Trophoblast cell (in vitro differentiated cells and primary cell): ENCODE data around the gene ABHD4.

Experiments
- DNase-seq, 2 donors: peaks; one replicate each; pipeline ENCODE4 v3.0.0-alpha.2; 2016
- H2AFZ ChIP-seq: 2 replicates; pipeline ENCODE4 v1.6.1; 2013; ENCODE audit warnings: low read length, moderate library complexity, mild to moderate bottlenecking; ENCODE audit not compliant: insufficient read depth, poor library complexity
- H2AK5ac ChIP-seq: 2 replicates; pipeline ENCODE4 v1.6.1; 2013; ENCODE audit warnings: mild to moderate bottlenecking, low read length
- H2BK120ac ChIP-seq: 2 replicates; pipeline ENCODE4 v1.6.1; 2013; ENCODE audit warnings: low read length, mild to moderate bottlenecking, moderate library complexity; ENCODE audit not compliant: insufficient read depth, poor library complexity
- H2BK12ac ChIP-seq: 2 replicates; pipeline ENCODE4 v1.6.1; 2013; ENCODE audit warnings: mild to moderate bottlenecking, low read length, moderate library complexity
- H2BK5ac ChIP-seq: 2 replicates; pipeline ENCODE4 v1.6.1; 2013; ENCODE audit warnings: low read length, low read depth, moderate library complexity, mild to moderate bottlenecking; ENCODE audit not compliant: poor library complexity
- H3K14ac ChIP-seq: 2 replicates; pipeline ENCODE4 v1.6.1; 2013; ENCODE audit warnings: mild to moderate bottlenecking, low read length
- H3K18ac ChIP-seq: 2 replicates; pipeline ENCODE4 v1.6.1; 2013; ENCODE audit warnings: mild to moderate bottlenecking, low read length
- H3K23ac ChIP-seq: 2 replicates; pipeline ENCODE4 v1.6.1; 2013; ENCODE audit warnings: low read length
- H3K27ac ChIP-seq: 2 replicates; pipeline ENCODE4 v1.5.1; 2013; ENCODE audit warnings: low read depth, mild to moderate bottlenecking, inconsistent platforms, low read length, moderate library complexity
- H3K27me3 ChIP-seq: 2 replicates; pipeline ENCODE4 v1.6.1; 2013; ENCODE audit warnings: inconsistent platforms, mild to moderate bottlenecking, low read length, moderate library complexity; ENCODE audit not compliant: insufficient read depth
- H3K36me3 ChIP-seq, 2 experiments: 1 replicate in 1 of 2; 2 replicates in 1 of 2; pipeline ENCODE4 v1.6.1; 2013; ENCODE audit warnings: low read length in 2 of 2, mild to moderate bottlenecking in 2 of 2, moderate library complexity in 1 of 2; ENCODE audit not compliant: insufficient read depth in 2 of 2, control insufficient read depth in 1 of 2
- H3K4ac ChIP-seq: 2 replicates; pipeline ENCODE4 v1.6.1; 2013; ENCODE audit warnings: low read depth, mild to moderate bottlenecking, low read length, moderate library complexity
- H3K4me1 ChIP-seq, 2 experiments: 1 replicate in 1 of 2; 2 replicates in 1 of 2; pipeline ENCODE4 v1.6.1; 2013; ENCODE audit warnings: low read length in 2 of 2, mild to moderate bottlenecking in 2 of 2, moderate library complexity in 1 of 2; ENCODE audit not compliant: insufficient read depth in 2 of 2, control insufficient read depth in 1 of 2
- H3K4me2 ChIP-seq: 2 replicates; pipeline ENCODE4 v1.6.1; 2013; ENCODE audit warnings: inconsistent platforms, mild to moderate bottlenecking, low read length, moderate library complexity
- H3K4me3 ChIP-seq: 2 replicates; pipeline ENCODE4 v1.5.1; 2013; ENCODE audit warnings: mild to moderate bottlenecking, low read depth, low read length, inconsistent platforms
- H3K79me1 ChIP-seq: one replicate; pipeline ENCODE4 v1.6.1; 2013; ENCODE audit warnings: low read length
- H3K79me2 ChIP-seq: 2 replicates; pipeline ENCODE4 v1.6.1; 2013; ENCODE audit warnings: low read length, mild to moderate bottlenecking; ENCODE audit not compliant: control insufficient read depth, insufficient read depth, poor library complexity
- H3K9ac ChIP-seq: 2 replicates; pipeline ENCODE4 v1.6.1; 2013; ENCODE audit warnings: mild to moderate bottlenecking, low read length
- H3K9me3 ChIP-seq: 2 replicates; pipeline ENCODE4 v1.6.1; 2013; ENCODE audit warnings: low read depth, mild to moderate bottlenecking, control low read depth, inconsistent platforms, low read length; ENCODE audit not compliant: insufficient read depth
- H4K12ac ChIP-seq: 2 replicates; pipeline ENCODE4 v1.6.1; 2013; ENCODE audit warnings: low read depth, mild to moderate bottlenecking, low read length, moderate library complexity
- H4K8ac ChIP-seq: 2 replicates; pipeline ENCODE4 v1.6.1; 2013; ENCODE audit warnings: low read depth, mild to moderate bottlenecking, low read length, moderate library complexity
- H4K91ac ChIP-seq: one replicate; pipeline ENCODE4 v1.6.1; 2013; ENCODE audit warnings: low read depth, mild to moderate bottlenecking, low read length, moderate library complexity
- WGBS: extraction: QIAGEN DNeasy Blood & Tissue Kit; methylation state at CpG from one replicate; pipeline ENCODE4 v1.1.7; 2013; ENCODE audit warnings: missing lambda C conversion rate; ENCODE audit not compliant: insufficient read length, insufficient coverage; ENCODE audit errors: extremely low coverage; 5-methylcytosine and 5-hydroxymethylcytosine counted together

Gene ABHD4

DNA sequence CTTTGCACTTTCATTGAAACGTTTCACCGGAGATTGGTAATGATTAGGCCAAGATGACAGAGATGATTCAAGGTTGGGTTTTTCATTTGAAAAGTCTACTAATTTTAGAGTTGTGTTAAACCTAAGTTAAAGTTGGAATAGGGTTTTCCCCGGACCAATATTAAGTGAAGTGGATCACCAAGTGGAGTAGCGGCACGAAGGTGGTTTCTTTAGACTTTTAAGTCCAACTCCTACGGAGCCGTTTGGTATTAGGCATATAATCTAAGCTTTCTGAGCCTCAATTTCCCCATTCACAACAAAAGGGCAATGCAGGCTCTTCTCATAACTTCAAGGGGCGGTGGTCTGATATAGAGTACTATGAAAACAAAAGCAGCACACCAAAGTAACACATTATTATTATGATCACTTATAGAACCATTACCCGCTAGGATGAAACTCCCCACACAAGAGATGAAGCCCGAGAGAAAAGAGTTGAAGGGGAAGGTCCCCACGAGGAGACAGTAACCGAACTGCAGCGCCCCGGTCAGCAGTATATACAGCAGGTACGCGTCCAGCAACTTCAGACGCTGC is 9.5 kb upstream of the ABHD4 start:
- peaks cover 5% of the 10 kb centered on the region for H3K79me2 ChIP-seq
- no peak overlapping the region for H2AK5ac ChIP-seq
- H3K9me3 ChIP-seq: no peaks in the 10 kb centered on the region
- H3K27me3 ChIP-seq: no peaks in the 10 kb centered on the region
- peak overlapping the region; percentile 89 for H4K8ac ChIP-seq
- peaks cover 5% of the 10 kb centered on the region for H3K79me1 ChIP-seq
- H2BK120ac ChIP-seq: peak overlapping the region; percentile 48
- no peak overlapping the region for H3K18ac ChIP-seq
- H3K9ac ChIP-seq: peak overlapping the region; percentile 100
- no peak overlapping the region for H3K23ac ChIP-seq
- H4K91ac ChIP-seq: peak overlapping the region; percentile 77
- H3K36me3 ChIP-seq: peaks cover 0 to 9% of the 10 kb centered on the region in 2 experiments
- peak overlapping the region; percentile 87 for H3K4ac ChIP-seq
- H2AFZ ChIP-seq: peak overlapping the region; percentile 48
- H3K14ac ChIP-seq: peak overlapping the region; percentile 95
- DNase-seq: peak in 1 of 2 donors; percentile 9
- no peaks in the 10 kb centered on the region for H3K4me1 ChIP-seq
- peak overlapping the region; percentile 96 for H3K4me2 ChIP-seq
- H2BK5ac ChIP-seq: no peak overlapping the region
- peak overlapping the region; percentile 82 for H4K12ac ChIP-seq
- no CpG with 5 or more reads among the region's 17 CpGs for WGBS
- H3K27ac ChIP-seq: peak overlapping the region; percentile 45
- H3K4me3 ChIP-seq: peak overlapping the region; percentile 99
- no peak overlapping the region for H2BK12ac ChIP-seq

DNA sequence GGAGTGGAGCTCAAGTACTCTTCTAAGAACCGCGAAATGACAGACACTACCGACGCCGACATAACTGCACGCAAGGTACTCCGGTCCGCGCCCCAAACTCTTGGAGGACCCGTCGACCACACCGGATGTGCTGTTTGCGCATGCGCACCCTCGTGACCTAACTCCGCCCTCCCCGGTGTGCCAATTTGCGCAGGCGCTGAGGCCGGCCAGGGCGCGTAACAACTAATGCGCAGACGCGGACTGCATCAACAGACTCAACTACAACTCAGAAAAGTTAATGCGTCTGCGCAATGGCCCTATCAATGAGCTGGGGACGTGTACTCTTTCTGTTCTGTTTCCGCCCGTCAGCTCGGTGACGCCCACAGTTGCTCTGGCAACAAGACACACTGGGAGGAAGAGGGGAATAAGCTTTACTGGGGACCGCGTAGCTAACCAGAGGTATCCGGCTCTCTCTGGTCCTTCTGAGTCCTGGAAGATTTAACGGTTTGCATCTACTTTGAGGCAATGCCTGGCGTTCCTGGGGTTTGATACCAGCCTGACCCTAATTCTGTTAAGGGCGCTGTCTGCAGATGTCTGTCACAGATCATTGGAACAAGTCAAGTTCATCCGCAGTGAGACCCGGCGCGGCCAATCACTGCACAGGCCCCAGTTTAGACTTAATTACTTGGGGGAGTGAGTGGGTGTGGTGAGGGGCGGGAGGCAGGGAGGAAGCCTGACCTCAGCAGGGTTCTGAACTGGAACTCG is 8.8 kb upstream of the ABHD4 start, which contains the start of gene DAD1:
TSS of gene DAD1 (minus strand) at position 129 of the 744 bp plus-strand sequence. CDS start at position 62, 67 bp downstream.
- Histone ChIP-seq H3K4ac (peak within 1 kb of the TSS; percentile 91), H4K8ac (peak within 1 kb of the TSS; percentile 89), H2AK5ac (no peak within 1 kb of the TSS), H2BK5ac (no peak within 1 kb of the TSS), H2AFZ (peak within 1 kb of the TSS; percentile 78), H3K79me1 (peaks cover 5% of the 10 kb centered on the region), H3K23ac (no peak within 1 kb of the TSS), H3K18ac (no peak within 1 kb of the TSS), H3K4me3 (peak within 1 kb of the TSS; percentile 99), H4K12ac (peak within 1 kb of the TSS; percentile 82), H2BK120ac (peak within 1 kb of the TSS; percentile 48), H3K4me2 (peak within 1 kb of the TSS; percentile 96), H3K36me3 (peaks cover 0 to 5% of the 10 kb centered on the region in 2 experiments), H3K4me1 (no peaks in the 10 kb centered on the region), H2BK12ac (no peak within 1 kb of the TSS), H4K91ac (peak within 1 kb of the TSS; percentile 77), H3K14ac (peak within 1 kb of the TSS; percentile 95), H3K27ac (peak within 1 kb of the TSS; percentile 45), H3K27me3 (no peaks in the 10 kb centered on the region), H3K9me3 (no peaks in the 10 kb centered on the region), H3K79me2 (peaks cover 5% of the 10 kb centered on the region), H3K9ac (peak within 1 kb of the TSS; percentile 100)
- no CpG with 5 or more reads among the region's 44 CpGs for WGBS
- DNase-seq: peak; percentile 99 to 100

DNA sequence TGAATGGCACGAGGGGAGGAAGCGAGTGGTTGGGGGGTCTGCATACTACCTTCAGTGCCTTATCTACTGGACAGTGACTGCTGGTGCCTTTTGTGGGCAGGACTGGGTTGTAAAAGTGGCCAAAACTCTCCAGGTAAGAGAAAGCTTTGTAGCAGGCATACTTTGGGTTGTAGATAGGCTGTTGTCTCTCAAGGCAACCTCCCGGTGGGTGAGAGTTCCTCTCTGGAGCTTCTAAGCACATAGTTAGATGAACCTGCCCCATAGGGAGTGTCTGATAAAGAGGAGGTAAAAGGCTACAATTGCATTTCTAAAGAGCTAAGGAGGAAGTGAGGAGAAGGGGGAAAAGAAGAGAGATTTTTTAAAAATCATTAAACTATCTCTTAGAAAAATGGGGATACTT is 4.9 kb upstream of the ABHD4 start:
- Histone ChIP-seq H3K27ac (no peak overlapping the region), H2BK12ac (no peak overlapping the region), H4K12ac (no peak overlapping the region), H3K14ac (no peak overlapping the region), H4K8ac (no peak overlapping the region), H3K4me3 (no peak overlapping the region), H2BK120ac (no peak overlapping the region), H2AK5ac (peak overlapping the region; percentile 72), H2BK5ac (no peak overlapping the region), H3K27me3 (no peaks in the 10 kb centered on the region), H3K18ac (no peak overlapping the region), H3K4ac (no peak overlapping the region), H3K4me1 (peaks cover 0 to 2% of the 10 kb centered on the region in 2 experiments), H3K36me3 (no peaks in the 10 kb centered on the region), H3K9me3 (no peaks in the 10 kb centered on the region), H3K9ac (no peak overlapping the region), H3K79me2 (peaks cover 2% of the 10 kb centered on the region), H3K4me2 (no peak overlapping the region), H3K23ac (peak overlapping the region; percentile 64), H3K79me1 (peaks cover 8% of the 10 kb centered on the region), H2AFZ (no peak overlapping the region), H4K91ac (no peak overlapping the region)
- DNase-seq: no peak
- no CpG with 5 or more reads among the region's 3 CpGs for WGBS

DNA sequence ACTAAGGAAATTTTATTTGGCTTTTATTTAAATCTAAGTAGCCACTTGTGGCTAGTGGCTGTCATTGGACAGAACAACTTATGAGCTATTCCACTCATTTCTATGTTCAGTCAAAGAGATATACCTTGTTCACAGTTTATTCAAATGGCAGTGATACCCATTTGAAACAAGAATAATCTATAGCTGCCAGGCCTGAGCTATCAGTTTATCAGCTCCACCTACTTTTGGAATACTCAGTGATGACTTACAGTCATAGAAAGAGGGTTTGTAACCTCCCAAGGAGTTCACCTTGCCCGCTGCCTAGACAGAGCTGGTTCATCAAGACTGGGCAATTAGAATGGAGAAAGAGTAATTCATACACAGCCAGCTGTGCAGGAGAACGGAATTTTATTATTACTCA is 4.5 kb upstream of the ABHD4 start:
- H3K4me3 ChIP-seq: no peak overlapping the region
- no peak overlapping the region for H4K8ac ChIP-seq
- no peak overlapping the region for H4K12ac ChIP-seq
- H3K9ac ChIP-seq: no peak overlapping the region
- H3K14ac ChIP-seq: no peak overlapping the region
- H3K4me1 ChIP-seq: peaks cover 0 to 2% of the 10 kb centered on the region in 2 experiments
- no peak overlapping the region for H3K4me2 ChIP-seq
- no peak overlapping the region for H2AFZ ChIP-seq
- H2BK5ac ChIP-seq: no peak overlapping the region
- H3K79me1 ChIP-seq: peaks cover 11% of the 10 kb centered on the region
- no peak overlapping the region for H2AK5ac ChIP-seq
- peaks cover 6% of the 10 kb centered on the region for H3K79me2 ChIP-seq
- DNase-seq: no peak
- H3K4ac ChIP-seq: no peak overlapping the region
- WGBS: no CpG with 5 or more reads among the region's 2 CpGs
- no peak overlapping the region for H3K27ac ChIP-seq
- H3K23ac ChIP-seq: no peak overlapping the region
- H3K36me3 ChIP-seq: no peaks in the 10 kb centered on the region
- no peak overlapping the region for H2BK12ac ChIP-seq
- no peaks in the 10 kb centered on the region for H3K9me3 ChIP-seq
- H3K27me3 ChIP-seq: no peaks in the 10 kb centered on the region
- no peak overlapping the region for H3K18ac ChIP-seq
- H2BK120ac ChIP-seq: no peak overlapping the region
- no peak overlapping the region for H4K91ac ChIP-seq
